Ovary (tissue), 9 donors: ENCODE data around the gene SLC39A2. TPM values are rescaled to one million over a fixed set of nuclear protein-coding genes. Genes with fewer than 3 reads are reported as not detected.
"Not testable (repeated sequence)": the region's sequence is repeated elsewhere in the genome, so short reads cannot be mapped to it uniquely, and the experiment has no call there.

Experiments
- DNase-seq, 5 donors: peaks; one replicate each; pipeline ENCODE4 v3.0.0-alpha.2; 2019 to 2020
- H3K27ac ChIP-seq, 2 donors: fragments of 200-600 bp; one replicate each; pipeline versions ENCODE4 v1.5.1 to v1.8.0; 2019 to 2022
- H3K27me3 ChIP-seq: fragments of 200-600 bp; one replicate; pipeline ENCODE4 v1.8.0; 2022
- H3K36me3 ChIP-seq: fragments of 200-600 bp; sonication (generic); one replicate; pipeline ENCODE4 v1.5.1; 2019
- H3K4me1 ChIP-seq: one replicate; pipeline ENCODE4 v1.8.1; 2013; ENCODE audit warnings: mild to moderate bottlenecking, moderate library complexity; ENCODE audit not compliant: insufficient read depth
- H3K4me3 ChIP-seq: fragments of 200-600 bp; sonication (generic); one replicate; pipeline ENCODE4 v1.5.1; 2017
- H3K9me3 ChIP-seq, 2 donors: fragments of 200-600 bp in 1 of 2; sonication (generic) in 1 of 2; one replicate each; pipeline versions ENCODE4 v1.5.1 to v1.8.1; 2013 to 2019; ENCODE audit warnings: mild to moderate bottlenecking in 1 of 2, moderate library complexity in 1 of 2
- CTCF ChIP-seq, 3 donors: fragments of 450-650 bp in 2 of 3; fragments of 200-600 bp in 1 of 3; IDR thresholded peaks; one replicate each; pipeline versions ENCODE4 v1.5.1 to v1.8.0; 2016 to 2022; ENCODE audit warnings: antibody characterized with exemption in 3 of 3, mild to moderate bottlenecking in 1 of 3
- EP300 ChIP-seq: sonication (generic); formaldehyde crosslinking; IDR thresholded peaks from one replicate; pipeline ENCODE4 v1.6.1; 2017; ENCODE audit warnings: antibody characterized with exemption
- POLR2A ChIP-seq: fragments of 450-650 bp; IDR thresholded peaks from one replicate; pipeline ENCODE4 v1.6.1; 2017; ENCODE audit warnings: antibody characterized with exemption, mild to moderate bottlenecking, moderate library complexity
- WGBS, 3 donors: extraction: QIAGEN DNeasy Blood & Tissue Kit in 1 of 3; methylation state at CpG; one replicate each; pipeline versions ENCODE4 v1.1.5 to v1.1.7; 2013 to 2017; 5-methylcytosine and 5-hydroxymethylcytosine counted together
- intact Hi-C, 4 donors: fragments of 100-400 bp; cut with DNase I; formaldehyde crosslinking; loops; one replicate each; pipeline versions ENCODE4 v1.11.0 to v1.15.1; 2022 to 2023
- polyA plus RNA-seq, 2 donors: library from polyadenylated mRNA; stranded (reverse); fragments of 200-250 nt in 1 of 2; fragments of 350-450 nt in 1 of 2; fragmentation: Illumina TruSeq in 1 of 2; extraction: RNeasy Lipid Tissue Mini Kit (QIAGEN cat#74804) in 1 of 2; gene quantifications; one replicate each; pipeline ENCODE4 v1.2.3, GENCODE V29; 2013 to 2014
- total RNA-seq, 7 donors: library from RNA; depleted of rRNA in 2 of 7; stranded (reverse); fragments of >200 nt in 2 of 7; fragmentation: NEBNext Ultra II Directional in 3 of 7; extraction: Animal tissue kit (Norgen Biotek cat#: 25700) in 3 of 7; gene quantifications; one replicate each; pipeline versions ENCODE4 v1.1.0 to v1.2.4, GENCODE V29; 2016 to 2023
- donor health status: DM: no; HTN: no; CAD: no; lungs with moderate emphysema.
- donor health status: DM: no; HTN: no; CAD: no.
- donor health status: Bipolar disorder and iron deficiency.
- donor health status: DM: yes; HTN: yes; CAD: no.
- donor health status: DM: no; HTN: no; CAD: no.
- donor health status: DM: yes; HTN: yes; CAD: no.

SLC39A2 gene
- total and polyA plus RNA-seq, 9 donors, result 0.28 to 0.30 TPM; not detected in 7

DNA sequence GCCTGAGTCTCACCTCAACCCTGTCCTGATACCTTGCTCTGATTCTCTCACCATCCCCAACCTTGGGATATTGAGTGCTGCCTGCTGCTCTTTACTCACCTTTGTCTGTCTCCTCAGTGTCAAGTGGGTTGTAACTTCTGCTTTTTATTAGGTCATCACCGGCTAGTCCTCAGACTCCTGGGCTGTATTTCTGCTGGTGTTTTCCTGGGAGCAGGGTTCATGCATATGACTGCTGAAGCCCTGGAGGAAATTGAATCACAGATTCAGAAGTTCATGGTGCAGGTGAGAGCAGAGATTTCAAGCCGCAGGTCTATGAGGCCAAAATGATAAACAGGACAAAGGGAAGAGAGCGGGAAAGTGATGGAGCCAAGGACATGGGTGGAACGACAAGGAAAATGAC lies 498 bp downstream of the SLC39A2 start:
- 61 to 66% (median 63%) methylated on average over 4 of the region's 4 CpGs for WGBS, 3 donors
- intact Hi-C loops, result loop anchor here in 1 of 4 donors (10.0 kb wide), 1 partner anchor 45 kb away; the partner anchor contains the start of gene RNASE7
- DNase-seq, result no peak
- Histone ChIP-seq H3K9me3 (no peaks in the 10 kb centered on the region), H3K36me3 (no peaks in the 10 kb centered on the region), H3K27me3 (no peaks in the 10 kb centered on the region), H3K4me3 (no peak overlapping the region), H3K4me1 (no peaks in the 10 kb centered on the region), H3K27ac (no peak overlapping the region)
- TF ChIP-seq CTCF (IDR thresholded peaks at IDR 0.05) (no peak), POLR2A (no peak), EP300 (no peak)

DNA sequence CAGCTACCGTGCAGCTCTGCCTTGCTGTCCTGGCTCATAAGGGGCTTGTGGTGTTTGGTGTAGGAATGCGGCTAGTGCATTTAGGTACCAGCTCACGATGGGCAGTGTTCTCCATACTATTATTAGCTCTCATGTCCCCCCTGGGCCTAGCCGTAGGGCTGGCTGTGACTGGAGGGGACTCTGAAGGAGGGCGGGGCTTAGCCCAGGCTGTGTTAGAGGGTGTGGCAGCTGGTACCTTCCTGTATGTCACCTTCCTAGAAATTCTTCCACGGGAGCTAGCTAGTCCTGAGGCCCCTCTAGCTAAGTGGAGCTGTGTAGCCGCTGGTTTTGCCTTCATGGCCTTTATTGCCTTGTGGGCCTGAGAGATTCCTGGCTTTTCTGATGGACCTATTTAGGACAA lies 2.1 kb downstream of the SLC39A2 start:
- Histone ChIP-seq H3K9me3 (no peaks in the 10 kb centered on the region), H3K4me1 (no peaks in the 10 kb centered on the region), H3K4me3 (no peak overlapping the region), H3K27me3 (no peaks in the 10 kb centered on the region), H3K36me3 (no peaks in the 10 kb centered on the region), H3K27ac (no peak overlapping the region)
- WGBS, 3 donors, result 69 to 75% (median 71%) methylated on average over 7 of the region's 7 CpGs
- intact Hi-C loops, result no loop called here
- DNase-seq, result no peak
- TF ChIP-seq EP300 (no peak), CTCF (IDR thresholded peaks at IDR 0.05) (no peak), POLR2A (no peak)

- DNase-seq, result no peak
- TF ChIP-seq CTCF (IDR thresholded peaks at IDR 0.05) (no peak), POLR2A (no peak)
- intact Hi-C loops, result no loop called here
- H3K27me3 ChIP-seq, result no peaks in the 10 kb centered on the region
- 68 to 80% (median 71%) methylated on average over 14 of the region's 14 CpGs for WGBS, 3 donors
- H3K27ac ChIP-seq, result no peak overlapping the region
- no peaks in the 10 kb centered on the region for H3K4me1 ChIP-seq
- no peaks in the 10 kb centered on the region for H3K36me3 ChIP-seq
- H3K9me3 ChIP-seq, result no peaks in the 10 kb centered on the region
- H3K4me3 ChIP-seq, result no peak overlapping the region
Observed at GRCh38 chr14:21003788-21004346, 4.8 kb downstream of the SLC39A2 start.

- not testable (repeated sequence) for H3K36me3 ChIP-seq, H3K4me3 ChIP-seq, H3K27me3 ChIP-seq, DNase-seq, H3K27ac ChIP-seq, H3K9me3 ChIP-seq, H3K4me1 ChIP-seq
- WGBS, 3 donors, result 75 to 79% (median 77%) methylated on average over 3 of the region's 3 CpGs
- intact Hi-C loops, result loop anchor here in 1 of 4 donors (10.0 kb wide), 1 partner anchor 95 kb away; the partner anchor contains the start of gene TMEM253
Observed at GRCh38 chr14:21009721-21010120, 10.6 kb downstream of the SLC39A2 start.

GRCh38 chr14:21011136-21011535 lies 12.0 kb downstream of the SLC39A2 start:
- no peaks in the 10 kb centered on the region for H3K36me3 ChIP-seq

More at GRCh38 chr14:21011136-21011535, 12.0 kb downstream of the SLC39A2 start:
- no peaks in the 10 kb centered on the region for H3K9me3 ChIP-seq
- H3K27ac ChIP-seq, result no peak overlapping the region
- no peaks in the 10 kb centered on the region for H3K27me3 ChIP-seq
- H3K4me3 ChIP-seq, result no peak overlapping the region
- intact Hi-C loops, result loop anchor here in 1 of 4 donors (10.0 kb wide), 1 partner anchor 94 kb away; the partner anchor contains the start of gene TMEM253
- 81 to 86% (median 86%) methylated on average over 1 of the region's 1 CpG for WGBS, 3 donors
- H3K4me1 ChIP-seq, result peaks cover 5% of the 10 kb centered on the region
- TF ChIP-seq POLR2A (no peak), EP300 (no peak), CTCF (IDR thresholded peaks at IDR 0.05) (no peak)
- no peak for DNase-seq
